Body of pancreas (tissue), 4 donors: ENCODE data around the gene NTF3. TPM values are rescaled to one million over a fixed set of nuclear protein-coding genes. Genes with fewer than 3 reads are reported as not detected.

Source experiments
- ATAC-seq: fragments of 150-250 bp; one replicate; pipeline ENCODE4 v1.9.1; 2016
- DNase-seq, 4 donors: peaks; one replicate each; pipeline ENCODE4 v3.0.0-alpha.2; 2019
- H3K27ac ChIP-seq, 4 donors: fragments of 200-600 bp; sonication (generic); 1 replicate in 3 of 4; 2 replicates in 1 of 4; pipeline versions ENCODE4 v1.5.1 to v1.6.1; 2016 to 2019; ENCODE audit warnings: mild to moderate bottlenecking in 1 of 4, mixed read lengths in 1 of 4, moderate library complexity in 1 of 4
- H3K27me3 ChIP-seq, 2 donors: fragments of 200-600 bp; sonication (generic); one replicate each; pipeline ENCODE4 v1.6.0; 2016; ENCODE audit warnings: mild to moderate bottlenecking in 1 of 2
- H3K36me3 ChIP-seq, 2 donors: fragments of 200-600 bp; sonication (generic); replicated peaks in 1 of 2; 2 replicates each; pipeline ENCODE4 v1.5.1; 2016; ENCODE audit warnings: low read depth in 2 of 2; ENCODE audit not compliant: insufficient read depth in 1 of 2
- H3K4me1 ChIP-seq: fragments of 200-600 bp; sonication (generic); one replicate; pipeline ENCODE4 v1.6.0; 2016
- H3K4me3 ChIP-seq, 2 donors: fragments of 200-600 bp; sonication (generic); 1 replicate in 1 of 2; 2 replicates in 1 of 2; pipeline ENCODE4 v1.5.1; 2016 to 2019
- H3K9me3 ChIP-seq, 3 donors: fragments of 200-600 bp; sonication (generic); 1 replicate in 2 of 3; 2 replicates in 1 of 3; pipeline ENCODE4 v1.5.1; 2016
- POLR2A ChIP-seq, 3 donors: fragments of 450-650 bp; IDR thresholded peaks; one replicate each; pipeline ENCODE4 v1.6.1; 2016; ENCODE audit warnings: antibody characterized with exemption in 3 of 3, mild to moderate bottlenecking in 2 of 3
- WGBS, 2 donors: methylation state at CpG; one replicate each; pipeline ENCODE4 v1.1.5; 2017; 5-methylcytosine and 5-hydroxymethylcytosine counted together
- intact Hi-C: fragments of 100-400 bp; cut with DNase I; formaldehyde crosslinking; loops from one replicate; pipeline ENCODE4 v1.15.1; 2023
- total RNA-seq, 2 donors: library from RNA; depleted of rRNA; stranded (reverse); fragments of >200 nt; gene quantifications; one replicate each; pipeline ENCODE4 v1.1.0, GENCODE V29; 2016
- TF ChIP-seq, protein P1 (sequence below), 7 experiments: fragments of 450-650 bp in 4 of 7; fragments of 200-600 bp in 3 of 7; sonication (generic) in 3 of 7; IDR thresholded peaks; one replicate each; pipeline ENCODE4 v1.5.1; 2016 to 2019; ENCODE audit warnings: antibody characterized with exemption in 7 of 7

NTF3 gene
- total RNA-seq, 2 donors from 2014 or later, result not detected

DNA sequence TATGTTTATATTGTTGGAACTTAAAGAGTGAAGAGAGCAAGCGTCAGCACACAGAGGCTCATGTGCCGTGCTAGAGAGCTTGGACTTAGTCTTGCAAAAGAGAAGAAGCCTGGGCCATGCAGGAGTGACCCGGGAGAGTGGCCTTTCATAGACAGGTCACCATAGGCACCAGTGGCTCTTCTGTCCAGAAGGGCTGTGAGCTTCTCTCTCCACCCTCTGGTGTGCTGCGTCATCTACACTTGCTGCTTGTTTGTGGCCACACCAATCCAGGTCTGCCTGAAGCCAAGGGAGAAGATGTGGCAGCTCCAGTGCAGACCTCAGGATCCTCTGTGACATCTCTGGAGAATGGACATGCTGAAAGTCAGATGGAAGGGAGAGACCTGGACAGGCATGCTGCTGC is 74.4 kb downstream of the NTF3 start:
- DNase-seq (no peak), ATAC-seq (no peak)
- WGBS, 2 donors, result 59 to 73% methylated on average over 4 of the region's 4 CpGs
- TF ChIP-seq, protein P1, sequence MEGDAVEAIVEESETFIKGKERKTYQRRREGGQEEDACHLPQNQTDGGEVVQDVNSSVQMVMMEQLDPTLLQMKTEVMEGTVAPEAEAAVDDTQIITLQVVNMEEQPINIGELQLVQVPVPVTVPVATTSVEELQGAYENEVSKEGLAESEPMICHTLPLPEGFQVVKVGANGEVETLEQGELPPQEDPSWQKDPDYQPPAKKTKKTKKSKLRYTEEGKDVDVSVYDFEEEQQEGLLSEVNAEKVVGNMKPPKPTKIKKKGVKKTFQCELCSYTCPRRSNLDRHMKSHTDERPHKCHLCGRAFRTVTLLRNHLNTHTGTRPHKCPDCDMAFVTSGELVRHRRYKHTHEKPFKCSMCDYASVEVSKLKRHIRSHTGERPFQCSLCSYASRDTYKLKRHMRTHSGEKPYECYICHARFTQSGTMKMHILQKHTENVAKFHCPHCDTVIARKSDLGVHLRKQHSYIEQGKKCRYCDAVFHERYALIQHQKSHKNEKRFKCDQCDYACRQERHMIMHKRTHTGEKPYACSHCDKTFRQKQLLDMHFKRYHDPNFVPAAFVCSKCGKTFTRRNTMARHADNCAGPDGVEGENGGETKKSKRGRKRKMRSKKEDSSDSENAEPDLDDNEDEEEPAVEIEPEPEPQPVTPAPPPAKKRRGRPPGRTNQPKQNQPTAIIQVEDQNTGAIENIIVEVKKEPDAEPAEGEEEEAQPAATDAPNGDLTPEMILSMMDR (IDR thresholded peaks at IDR 0.05), result no peak
- no peak for TF ChIP-seq POLR2A (IDR thresholded peaks at IDR 0.05)
- Histone ChIP-seq H3K9me3 (no peaks in the 10 kb centered on the region), H3K4me1 (no peaks in the 10 kb centered on the region), H3K27ac (no peak overlapping the region), H3K27me3 (no peaks in the 10 kb centered on the region), H3K4me3 (no peak overlapping the region), H3K36me3 (no peaks in the 10 kb centered on the region)
- intact Hi-C loops, result no loop called here

DNA sequence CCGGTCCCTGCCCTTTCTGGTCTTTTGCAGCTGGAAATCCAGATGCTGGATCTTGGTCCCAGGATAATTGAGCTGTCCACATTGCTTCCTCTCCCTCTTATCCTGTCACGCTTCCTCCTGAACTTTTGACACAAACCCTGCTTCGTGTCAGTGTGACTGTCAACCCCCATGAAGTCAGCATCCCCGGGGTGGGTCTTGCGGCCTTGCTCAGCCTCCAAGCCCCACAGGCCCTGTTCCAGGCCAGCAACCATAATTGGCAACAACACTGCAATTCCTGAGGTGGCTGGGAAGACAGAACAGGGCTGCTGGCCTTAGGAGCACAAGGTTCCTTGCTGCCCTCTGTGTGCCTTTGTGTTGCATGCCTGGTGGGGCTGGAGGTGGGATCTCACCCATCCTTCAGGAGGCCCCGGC is 74.9 kb downstream of the NTF3 start:
- ATAC-seq, result no peak
- TF ChIP-seq POLR2A (IDR thresholded peaks at IDR 0.05), result no peak
- TF ChIP-seq, protein P1 (IDR thresholded peaks at IDR 0.05), result no peak
- no peak overlapping the region for H3K4me3 ChIP-seq
- 50 to 65% methylated on average over 6 of the region's 6 CpGs for WGBS, 2 donors
- H3K27ac ChIP-seq, result no peak overlapping the region
- H3K27me3 ChIP-seq, result no peaks in the 10 kb centered on the region
- H3K4me1 ChIP-seq, result no peaks in the 10 kb centered on the region
- intact Hi-C loops, result no loop called here
- H3K9me3 ChIP-seq, result no peaks in the 10 kb centered on the region
- DNase-seq, result peak in 1 of 4 donors; percentile 19
- H3K36me3 ChIP-seq, result no peaks in the 10 kb centered on the region

DNA sequence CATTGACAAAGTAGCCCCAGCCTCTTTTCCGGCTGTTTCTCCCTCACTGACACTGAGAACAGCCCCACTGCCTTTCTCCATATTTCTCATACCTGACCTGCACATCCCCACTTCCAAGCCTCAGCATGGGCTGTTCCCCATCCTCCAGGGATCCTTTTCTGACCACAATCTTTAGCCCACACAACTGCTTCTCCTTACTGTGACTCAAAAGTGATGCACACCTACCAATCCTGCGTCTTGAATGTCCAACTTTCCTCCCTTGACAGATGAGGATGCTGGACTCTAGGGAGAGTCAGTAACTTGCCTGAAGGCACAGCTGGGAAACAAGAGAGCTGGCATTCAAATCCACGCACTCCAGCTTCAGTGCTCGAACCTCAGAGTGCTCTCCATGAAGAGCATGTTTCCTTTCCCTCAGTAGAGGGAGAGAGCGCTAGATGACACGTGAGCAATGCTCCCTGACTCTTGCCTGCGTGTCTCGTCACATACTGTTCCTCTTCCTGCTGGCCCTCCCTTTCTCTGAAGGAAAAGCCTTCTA is 75.6 kb downstream of the NTF3 start:
- H3K4me1 ChIP-seq, result no peaks in the 10 kb centered on the region
- TF ChIP-seq POLR2A (IDR thresholded peaks at IDR 0.05), result no peak
- WGBS, 2 donors, result 76 to 77% methylated on average over 8 of the region's 8 CpGs
- no peaks in the 10 kb centered on the region for H3K27me3 ChIP-seq
- no peak overlapping the region for H3K4me3 ChIP-seq
- ATAC-seq (no peak), DNase-seq (no peak)
- no peak overlapping the region for H3K27ac ChIP-seq
- H3K9me3 ChIP-seq, result no peaks in the 10 kb centered on the region
- intact Hi-C loops, result no loop called here
- no peaks in the 10 kb centered on the region for H3K36me3 ChIP-seq

DNA sequence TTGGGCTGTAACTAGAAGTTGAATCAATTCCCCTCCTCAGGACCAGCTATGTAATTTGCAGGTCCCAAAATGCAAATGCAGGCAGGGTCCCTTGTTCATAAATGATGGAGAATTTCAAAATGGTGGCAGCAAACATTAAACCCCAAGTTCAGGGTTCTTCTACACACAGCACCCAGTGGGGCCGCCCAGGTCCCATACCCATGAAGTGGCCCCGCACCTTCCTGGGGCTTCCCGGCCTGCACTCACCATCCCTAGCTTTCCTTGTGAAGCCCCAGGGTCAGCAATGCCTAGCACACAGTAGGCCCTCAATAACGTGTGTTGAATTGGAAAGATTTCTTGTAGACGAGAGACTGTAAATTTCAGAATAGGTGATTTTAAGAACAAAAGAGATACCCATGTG is 76.0 kb downstream of the NTF3 start:
- H3K27me3 ChIP-seq, result no peaks in the 10 kb centered on the region
- H3K9me3 ChIP-seq, result no peaks in the 10 kb centered on the region
- H3K4me3 ChIP-seq, result no peak overlapping the region
- no peak overlapping the region for H3K27ac ChIP-seq
- TF ChIP-seq, protein P1 (IDR thresholded peaks at IDR 0.05), result no peak
- TF ChIP-seq POLR2A (IDR thresholded peaks at IDR 0.05), result no peak
- H3K4me1 ChIP-seq, result no peaks in the 10 kb centered on the region
- ATAC-seq, result no peak
- no peak for DNase-seq
- 81 to 83% methylated on average over 5 of the region's 5 CpGs for WGBS, 2 donors
- intact Hi-C loops, result no loop called here
- H3K36me3 ChIP-seq, result no peaks in the 10 kb centered on the region

DNA sequence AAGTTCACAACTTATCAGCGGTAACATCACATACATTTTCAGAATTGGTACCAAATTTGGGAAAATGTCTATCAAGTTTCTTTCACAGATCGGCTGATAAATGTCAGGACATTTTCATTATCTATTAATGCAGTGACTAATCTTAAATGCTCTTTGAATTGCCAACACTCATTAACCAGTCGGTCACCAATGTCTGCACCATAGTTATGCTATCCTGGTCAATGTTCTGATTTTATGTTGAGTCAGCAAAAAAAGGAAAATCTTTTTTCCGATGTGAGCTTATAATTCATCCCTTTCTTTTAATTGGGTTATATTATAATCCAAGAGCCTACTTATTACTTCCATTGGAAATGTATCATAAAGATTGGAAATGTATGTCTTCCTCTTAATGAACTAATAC is 77.2 kb downstream of the NTF3 start:
- Histone ChIP-seq H3K27me3 (no peaks in the 10 kb centered on the region), H3K4me1 (no peaks in the 10 kb centered on the region), H3K36me3 (no peaks in the 10 kb centered on the region), H3K27ac (no peak overlapping the region), H3K4me3 (no peak overlapping the region), H3K9me3 (no peaks in the 10 kb centered on the region)
- 75 to 84% methylated on average over 4 of the region's 4 CpGs for WGBS, 2 donors
- TF ChIP-seq POLR2A (IDR thresholded peaks at IDR 0.05), result no peak
- TF ChIP-seq, protein P1 (IDR thresholded peaks at IDR 0.05), result no peak
- ATAC-seq (no peak), DNase-seq (no peak)
- intact Hi-C loops, result no loop called here
